Stimulated activated CD8-positive, alpha-beta memory T cell treated with anti-CD3 and anti-CD28 coated beads, Interleukin-7, amount 100 ng/mL, for 48 hours (primary cell): Measurements from ENCODE around the gene COL5A1.
"Not testable (repeated sequence)": the region's sequence is repeated elsewhere in the genome, so short reads cannot be mapped to it uniquely, and the experiment has no call there.

Experiments used
- DNase-seq, 2 donors: peaks; one replicate each; pipeline ENCODE4 v3.0.0-alpha.2; 2020; ENCODE audit warnings: low read depth in 1 of 2; ENCODE audit errors: extremely low read depth in 1 of 2

The COL5A1 gene

DNA sequence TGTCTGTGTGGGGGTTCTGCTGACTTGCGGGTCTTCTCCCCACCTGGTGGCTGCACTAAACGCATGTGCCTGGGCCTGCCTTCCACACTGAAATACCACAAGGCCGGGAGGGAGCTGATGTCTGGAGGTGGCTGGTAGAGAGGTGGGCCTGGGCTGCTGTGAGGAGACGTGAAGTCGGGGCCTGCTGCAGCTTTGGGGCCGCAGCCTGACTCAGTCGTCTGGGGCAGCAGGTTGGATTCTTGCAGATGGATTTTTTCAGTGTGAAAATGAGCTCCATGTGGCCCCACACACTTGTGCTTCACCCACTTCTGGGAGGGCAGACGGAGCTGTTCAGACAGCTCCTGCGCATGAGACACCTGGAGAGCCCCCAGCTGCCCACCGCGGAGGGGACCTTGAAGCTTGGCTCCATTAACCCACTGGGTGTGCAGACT is 29.3 kb downstream of the COL5A1 start:
- no peak for DNase-seq

DNA sequence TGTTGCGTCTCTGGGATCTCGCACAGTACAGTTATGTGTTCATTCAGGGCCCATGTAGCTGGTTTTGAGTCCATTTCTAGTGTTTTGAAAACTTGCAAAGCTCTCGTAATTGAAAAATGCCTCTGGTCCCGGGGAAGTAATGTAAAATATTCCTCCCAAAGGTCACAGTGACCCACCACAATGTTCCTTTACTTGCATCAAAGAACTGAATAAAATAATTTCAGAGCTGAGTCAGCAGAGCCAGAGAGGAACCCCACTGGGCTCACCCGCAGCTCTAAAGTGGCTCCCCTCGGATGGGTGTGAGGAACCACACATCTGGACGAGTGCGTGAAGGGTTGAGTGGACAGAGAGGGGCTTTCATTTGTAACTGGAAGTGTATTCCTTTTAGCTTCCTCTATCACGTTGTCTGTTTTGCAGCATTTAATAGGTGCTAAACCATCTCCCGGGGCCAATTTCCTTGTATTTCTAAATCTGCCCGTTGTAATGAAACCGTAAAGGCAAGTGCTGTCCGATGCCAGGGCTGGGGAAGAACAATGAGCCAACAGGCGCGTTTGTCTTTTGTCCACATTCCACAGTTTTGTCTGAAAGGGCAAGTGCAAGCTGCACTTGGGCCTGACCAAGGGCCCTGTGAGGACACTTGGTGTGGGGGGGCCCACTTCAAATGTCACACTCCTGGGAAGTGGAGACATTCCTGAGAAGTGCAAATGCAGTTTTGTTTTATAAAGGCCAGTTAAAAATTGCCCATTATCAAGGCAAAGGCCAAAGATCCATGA is 29.9 kb downstream of the COL5A1 start:
- DNase-seq, result no peak

DNA sequence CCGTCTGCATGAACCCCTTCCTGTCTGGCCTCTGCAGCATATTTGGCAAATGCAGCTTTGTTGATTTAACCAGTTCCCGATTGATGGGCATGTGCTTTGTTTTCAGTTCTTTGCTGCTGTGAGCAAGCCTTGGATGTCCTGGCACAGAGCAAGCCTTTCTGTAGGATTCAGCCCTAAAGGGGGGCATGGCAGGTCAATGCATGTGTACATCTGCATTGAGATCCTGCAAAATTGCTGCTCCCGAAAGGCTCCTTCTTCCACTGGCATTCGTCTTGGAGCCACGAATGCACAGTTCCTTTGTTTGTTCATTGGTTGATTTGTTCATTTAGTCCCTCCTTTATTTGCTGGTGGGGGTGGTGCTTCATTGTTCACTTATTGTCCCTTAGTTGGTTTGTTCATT is 34.8 kb downstream of the COL5A1 start:
- no peak for DNase-seq

DNA sequence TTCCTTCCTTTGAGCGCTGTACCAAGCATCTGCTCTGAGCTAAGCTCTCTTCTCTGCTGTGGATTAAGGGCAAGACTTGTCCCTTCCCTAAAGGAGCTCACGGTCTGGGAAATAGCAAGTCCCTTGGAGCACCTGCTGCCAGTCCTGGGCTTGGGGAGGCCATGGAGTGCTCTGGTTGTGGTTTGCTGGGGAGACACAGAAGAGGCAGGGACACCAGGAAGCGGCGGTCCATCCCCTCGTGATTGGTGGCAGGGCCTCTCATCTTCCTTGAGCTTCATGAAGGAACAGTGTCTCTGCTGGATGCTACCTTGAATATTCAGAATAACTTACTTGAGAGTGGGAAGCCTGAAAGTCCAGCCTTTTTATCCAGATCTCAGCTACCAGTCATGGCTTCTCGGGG is 35.3 kb downstream of the COL5A1 start:
- no peak for DNase-seq

DNA sequence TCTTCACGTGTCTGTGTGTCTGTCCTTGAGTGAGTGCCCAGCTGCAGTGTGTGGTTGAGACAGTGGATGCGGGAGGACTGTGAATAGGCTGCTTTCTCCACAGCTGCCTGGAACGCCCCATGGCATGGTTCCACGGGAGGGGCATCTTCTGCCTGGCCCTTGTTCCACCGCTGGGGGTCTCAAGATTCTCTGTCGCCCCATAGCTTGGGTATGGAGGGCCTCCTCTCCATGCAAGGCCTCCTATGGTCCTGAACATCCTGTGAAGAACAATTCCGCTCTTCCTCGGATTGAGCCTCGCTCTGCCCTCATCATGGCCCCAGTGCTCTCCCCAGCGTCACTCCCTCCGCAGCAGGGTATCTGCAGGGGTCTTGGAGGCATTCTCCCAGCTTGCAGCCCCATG is 36.1 kb downstream of the COL5A1 start:
- no peak for DNase-seq

DNA sequence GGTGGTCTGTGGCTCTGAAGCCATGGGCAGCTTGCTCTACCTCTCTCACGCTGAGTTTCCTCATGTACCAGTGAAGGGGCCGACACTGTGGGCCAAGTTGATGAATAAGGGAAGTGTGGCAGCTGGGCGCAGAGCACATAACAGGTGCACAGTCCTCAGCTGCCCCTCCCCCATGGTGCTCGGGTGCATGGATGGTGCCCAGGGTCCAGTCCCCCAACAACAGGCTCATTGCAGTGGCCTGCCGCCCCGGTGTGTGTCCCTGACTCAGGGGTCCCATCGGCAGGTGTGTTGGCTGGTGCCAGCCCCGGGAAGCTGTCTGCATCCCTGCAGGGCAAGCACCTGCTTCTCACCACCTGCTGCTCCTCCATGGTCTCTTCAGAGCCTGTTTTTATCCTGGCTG is 36.6 kb downstream of the COL5A1 start:
- DNase-seq, result no peak

DNA sequence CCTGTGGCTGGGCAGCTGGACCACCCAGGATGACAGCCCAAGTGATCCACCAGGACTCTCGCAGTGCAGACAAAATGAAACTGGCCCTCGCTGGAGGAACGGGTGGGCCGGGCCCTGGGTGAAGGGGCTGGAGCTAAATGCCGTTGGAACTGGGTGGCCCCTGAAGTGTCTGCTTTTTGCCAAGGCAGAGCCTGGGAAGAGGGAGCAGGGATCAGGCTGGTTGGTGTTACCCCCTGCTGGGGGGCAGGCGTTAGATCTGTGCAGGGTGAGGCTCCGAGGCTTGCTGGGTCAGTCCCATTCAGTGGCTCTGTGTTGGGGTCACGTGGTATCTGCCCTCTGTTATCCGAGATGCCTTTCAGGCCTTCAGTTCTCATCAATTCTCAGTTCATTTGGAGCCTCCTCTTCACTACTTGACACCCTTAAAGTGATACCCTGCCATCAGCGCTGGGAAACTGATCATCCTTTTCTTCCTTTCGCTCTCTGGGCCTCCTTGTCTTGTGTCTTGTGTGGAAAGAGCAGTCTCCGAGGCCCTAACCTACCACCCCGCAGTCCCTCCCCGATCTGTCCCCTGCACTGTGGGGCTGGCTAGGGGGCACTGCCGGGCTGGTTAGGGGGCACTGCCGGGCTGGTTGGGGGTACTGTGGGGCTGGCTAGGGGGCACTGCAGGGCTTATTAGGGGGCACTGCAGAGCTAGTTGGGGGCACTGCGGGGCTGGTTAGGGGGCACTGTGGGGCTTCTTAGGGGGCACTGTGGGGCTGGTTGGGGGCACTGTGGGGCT is 37.3 kb downstream of the COL5A1 start:
- DNase-seq, result no peak

DNA sequence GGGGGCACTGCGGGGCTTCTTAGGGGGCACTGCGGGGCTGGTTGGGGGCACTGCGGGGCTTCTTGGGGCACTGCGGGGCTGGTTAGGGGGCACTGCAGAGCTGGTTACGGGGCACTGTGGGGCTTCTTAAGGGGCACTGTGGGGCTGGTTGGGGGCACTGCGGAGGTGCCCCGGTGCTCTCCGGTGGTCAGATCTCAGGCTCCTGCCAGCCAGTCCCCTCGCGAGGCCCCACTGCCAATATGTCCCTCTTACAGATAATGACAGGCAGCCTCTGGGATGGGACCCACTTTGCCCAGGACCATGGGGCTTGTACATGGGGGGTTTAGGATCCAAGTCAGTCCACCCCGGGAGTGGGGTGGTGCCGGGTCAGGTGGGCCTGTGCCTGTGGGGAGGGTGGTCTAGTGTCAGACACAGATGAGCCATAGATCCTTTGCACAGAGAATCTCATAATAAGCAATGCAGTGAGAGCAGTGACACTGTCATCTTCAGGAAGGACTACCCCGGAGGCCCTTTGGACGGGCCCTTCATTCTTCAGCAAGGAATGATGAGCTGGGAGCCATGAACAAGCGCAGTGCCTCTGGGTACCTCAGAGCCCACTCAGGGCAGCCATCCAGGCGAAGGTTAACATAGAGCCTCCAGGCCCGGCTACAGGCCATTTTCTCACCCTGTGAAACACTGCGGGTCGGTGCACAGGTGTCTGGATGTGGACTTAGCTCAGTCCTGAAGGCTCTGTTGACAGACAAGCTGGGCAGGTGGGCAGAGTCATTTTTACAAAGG is 38.2 kb downstream of the COL5A1 start:
- DNase-seq, result no peak

DNA sequence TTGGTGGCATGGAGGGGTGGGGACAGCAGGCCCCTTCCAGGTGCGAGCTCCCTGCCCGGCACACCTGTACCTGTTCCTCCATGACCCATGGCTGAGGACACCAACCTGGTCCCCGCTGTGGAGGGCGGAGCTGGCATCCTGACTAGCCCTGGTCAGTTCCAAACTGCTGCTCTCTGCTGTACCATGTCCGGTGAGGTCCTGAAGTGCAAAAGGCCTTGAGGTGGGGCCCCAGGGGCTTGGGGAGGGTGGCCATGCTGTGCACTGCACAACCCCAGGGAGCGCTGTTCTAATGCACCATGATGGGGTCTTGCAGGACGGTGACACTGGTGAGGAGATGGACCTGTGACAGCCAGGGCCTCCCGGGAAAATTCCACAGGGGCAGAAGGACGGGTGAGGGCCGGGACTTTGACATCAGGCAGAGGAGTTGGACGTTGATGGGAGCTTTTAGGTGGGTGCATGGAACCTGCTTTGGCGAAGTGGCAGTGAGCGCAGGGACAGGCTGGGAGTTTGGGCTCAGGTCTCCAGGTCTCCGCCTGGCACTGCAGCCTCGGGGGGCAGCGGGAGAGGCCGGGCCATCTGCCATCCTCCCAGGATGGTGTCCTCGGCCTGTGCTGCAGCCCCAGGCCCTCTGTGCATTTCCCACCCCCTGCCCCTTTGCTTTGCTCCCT is 38.9 kb downstream of the COL5A1 start:
- no peak for DNase-seq

DNA sequence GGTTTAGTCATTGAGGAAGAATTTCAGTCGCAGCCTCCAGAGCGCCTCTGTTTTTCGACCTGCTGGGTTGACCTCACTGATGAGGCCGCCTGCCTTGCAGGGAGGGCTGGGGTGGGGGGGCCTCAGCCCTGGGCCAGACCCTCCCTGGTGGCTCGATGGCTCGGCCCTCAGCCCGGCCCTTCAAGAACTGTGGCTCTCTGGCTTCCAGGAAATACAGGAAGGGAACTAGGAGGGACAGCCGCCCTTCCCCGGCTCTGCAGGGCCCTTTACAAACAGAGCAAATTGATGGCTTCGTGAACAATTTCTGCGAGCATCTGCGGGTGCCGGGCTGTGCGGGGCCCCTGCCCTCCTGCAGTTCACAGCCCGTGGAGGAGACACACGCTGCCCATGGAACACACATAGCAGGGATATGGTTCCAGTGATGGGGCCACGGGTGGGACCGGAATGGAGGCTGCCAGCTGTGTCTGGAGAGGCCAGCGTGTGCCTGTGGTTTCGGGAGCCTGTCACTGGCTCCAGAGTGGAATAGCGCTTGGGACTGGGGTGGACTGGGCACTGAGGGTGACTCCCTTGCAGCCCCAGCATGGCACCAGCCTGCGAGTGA is 39.6 kb downstream of the COL5A1 start:
- no peak for DNase-seq

DNA sequence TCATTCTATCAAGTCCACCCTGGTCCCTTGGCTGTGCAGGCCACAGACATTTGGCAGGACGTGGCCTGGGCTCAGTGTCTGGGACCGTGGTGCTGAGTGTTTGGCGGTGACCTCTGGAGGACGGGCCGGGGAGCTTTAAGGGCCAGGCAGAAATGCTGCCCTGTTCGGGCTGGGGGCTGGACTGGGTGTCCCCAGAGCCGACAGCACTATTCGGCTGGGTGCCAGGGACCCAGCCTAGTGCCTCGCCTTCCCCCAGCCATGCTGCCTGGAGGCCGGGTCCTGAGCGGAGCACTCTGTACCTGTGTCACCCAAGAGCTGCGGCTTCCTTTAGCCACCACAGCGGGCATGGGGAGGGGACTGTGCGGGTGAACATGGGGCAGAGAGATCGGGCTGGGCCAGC is 40.4 kb downstream of the COL5A1 start:
- no peak for DNase-seq

DNA sequence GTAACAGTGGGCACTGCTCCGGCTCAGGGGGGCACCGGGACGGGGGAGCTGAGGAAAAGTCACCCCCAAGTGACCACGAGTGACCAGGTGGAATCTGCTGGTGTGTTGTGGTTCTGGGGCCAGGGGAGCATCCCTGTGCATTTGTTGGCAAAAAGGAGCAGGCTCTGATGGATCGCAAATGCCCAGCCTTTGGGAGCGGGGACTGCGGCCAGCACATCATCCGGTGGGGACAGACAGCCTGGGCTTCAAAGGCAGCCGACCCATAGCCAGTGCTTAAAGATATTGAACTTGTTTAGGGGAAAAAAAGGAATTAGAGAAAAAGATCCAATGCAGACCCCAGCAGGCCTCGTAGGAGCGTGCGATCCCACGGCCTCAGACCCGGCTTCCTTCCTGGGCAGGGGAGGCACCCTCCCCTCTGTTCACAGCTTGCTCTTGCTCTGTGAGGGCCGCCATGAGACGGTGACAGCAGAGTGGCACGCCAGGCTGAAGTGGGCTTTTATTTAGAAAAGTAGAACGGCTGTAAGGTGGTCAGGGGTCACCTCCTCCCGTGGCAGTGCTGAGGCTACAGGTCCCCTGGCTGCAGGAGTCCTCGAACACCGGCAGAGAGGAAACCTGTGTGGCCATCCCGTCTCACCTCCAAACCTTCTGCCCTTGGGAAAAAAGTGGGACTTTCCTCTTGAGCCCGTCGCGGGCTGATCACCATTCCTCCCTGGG is 41.2 kb downstream of the COL5A1 start:
- no peak for DNase-seq

DNA sequence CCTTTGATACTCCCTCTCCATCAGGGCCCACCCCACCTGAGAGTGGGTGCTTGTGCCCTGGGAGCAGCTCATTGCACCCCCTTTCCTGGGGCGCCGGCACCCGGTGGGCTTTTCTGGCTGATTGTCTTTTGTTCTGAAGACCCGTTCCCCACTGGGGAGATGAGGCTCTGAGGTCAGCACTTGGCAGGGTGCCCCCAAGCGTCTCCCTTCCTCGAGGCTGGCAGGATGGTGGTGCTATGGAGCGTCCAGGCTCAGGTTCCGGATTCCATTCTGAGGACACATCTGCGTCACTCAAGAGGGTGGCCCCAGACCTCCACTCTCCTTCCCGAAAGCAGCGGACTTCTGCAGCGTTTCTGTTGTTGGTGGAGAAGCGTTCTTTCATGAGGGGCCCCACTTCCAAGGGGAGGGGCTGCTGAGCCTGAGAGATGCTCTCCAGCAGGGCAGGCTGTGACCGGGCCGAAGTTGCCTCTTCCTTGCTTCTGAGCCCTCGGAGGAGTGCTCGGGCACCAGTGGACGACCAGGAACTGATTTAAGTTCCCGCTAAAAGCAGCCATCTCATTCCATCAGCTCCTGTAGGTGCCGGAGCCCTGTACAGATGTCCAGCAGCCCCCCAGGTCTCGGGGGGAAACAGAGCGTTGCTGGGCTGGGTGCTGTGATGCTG is 42.2 kb downstream of the COL5A1 start:
- DNase-seq, result no peak

DNA sequence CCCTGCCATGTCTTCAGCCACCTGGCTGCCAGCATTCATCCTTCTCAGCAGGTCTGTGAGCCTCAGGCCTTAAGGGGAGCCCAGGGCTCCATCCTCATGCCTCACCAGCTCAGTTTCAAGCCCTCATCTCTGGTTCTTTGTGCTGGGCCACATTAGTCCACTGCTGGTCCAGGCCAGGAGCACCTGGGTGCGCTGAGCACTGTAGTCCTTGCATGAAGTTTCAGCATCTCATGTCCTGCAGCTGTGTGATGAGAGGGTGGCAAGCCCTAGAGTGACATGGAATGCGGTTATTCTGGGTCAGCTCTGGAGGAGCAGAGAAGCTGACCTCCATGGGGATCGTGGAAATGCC is 42.7 kb downstream of the COL5A1 start:
- DNase-seq, result no peak

DNA sequence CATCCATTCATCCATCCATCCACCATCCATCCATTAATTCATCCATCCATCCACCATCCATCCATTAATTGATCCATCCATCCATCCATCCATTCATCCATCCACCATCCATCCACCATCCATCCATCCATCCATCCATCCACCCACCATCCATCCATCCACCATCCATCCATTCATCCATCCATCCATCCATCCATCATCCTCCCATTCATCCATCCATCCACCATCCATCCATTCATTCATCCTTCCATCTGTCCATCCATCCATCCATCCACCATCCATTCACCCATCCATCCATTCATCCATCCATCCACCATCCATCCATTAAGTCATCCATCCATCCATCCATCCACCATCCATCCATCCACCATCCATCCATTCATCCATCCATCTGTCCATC is 43.3 kb downstream of the COL5A1 start:
- not testable (repeated sequence) for DNase-seq

DNA sequence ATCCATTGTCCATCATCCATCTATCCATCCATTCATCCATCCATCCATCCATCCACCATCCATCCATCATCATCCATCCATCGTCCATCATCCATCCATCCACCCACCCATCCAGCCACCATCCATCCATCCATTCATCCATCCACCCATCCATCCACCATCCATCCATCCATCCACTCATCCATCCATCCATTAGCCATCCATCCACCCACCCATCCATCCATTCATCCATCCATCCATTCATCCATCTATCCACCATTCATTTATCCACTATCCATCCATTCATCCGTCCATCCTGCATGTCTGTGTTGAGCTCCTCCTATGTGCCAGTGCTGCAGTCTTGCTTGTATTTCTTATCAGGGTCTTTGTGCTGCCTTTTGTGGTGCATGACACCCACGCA is 44.2 kb downstream of the COL5A1 start:
- no peak for DNase-seq

DNA sequence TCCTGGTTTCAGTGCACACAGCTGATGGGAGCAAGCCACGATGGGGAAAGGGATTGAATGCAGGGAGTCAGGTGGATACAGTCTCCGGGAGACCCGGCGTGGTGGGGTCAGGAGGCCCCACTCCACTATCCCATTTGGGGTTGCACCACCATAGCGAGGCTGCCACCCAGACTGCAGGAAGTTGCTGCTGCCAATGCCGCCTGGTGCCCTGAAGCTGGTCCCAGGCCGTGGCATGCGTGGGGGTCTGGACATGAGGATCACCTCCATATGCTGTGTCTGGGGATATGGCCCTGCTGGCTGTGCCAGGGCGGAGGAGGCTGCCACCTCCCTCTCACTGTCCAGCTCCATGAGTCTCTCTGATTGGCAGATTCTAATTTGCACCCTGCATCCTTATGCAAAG is 45.3 kb downstream of the COL5A1 start:
- no peak for DNase-seq

DNA sequence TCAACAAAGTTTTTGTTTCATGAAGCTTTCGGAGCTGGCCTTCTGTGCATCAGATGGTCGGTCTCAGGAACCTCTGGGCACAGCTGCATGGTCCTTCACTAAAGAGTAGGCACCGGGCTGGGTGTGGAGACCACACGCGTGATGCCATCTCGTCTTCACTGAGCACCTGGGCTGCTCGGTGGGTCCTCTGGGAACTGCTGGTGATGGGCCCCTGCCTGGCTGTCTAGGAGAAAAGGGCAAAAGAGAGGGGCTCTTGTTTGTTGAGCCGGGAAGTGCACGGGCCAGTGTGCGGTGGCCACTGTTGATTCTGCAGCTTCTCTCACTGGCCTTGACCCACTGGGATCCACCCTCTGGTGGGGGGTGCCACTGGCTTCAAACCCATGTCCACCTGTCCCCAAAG is 46.0 kb downstream of the COL5A1 start:
- DNase-seq, result no peak

DNA sequence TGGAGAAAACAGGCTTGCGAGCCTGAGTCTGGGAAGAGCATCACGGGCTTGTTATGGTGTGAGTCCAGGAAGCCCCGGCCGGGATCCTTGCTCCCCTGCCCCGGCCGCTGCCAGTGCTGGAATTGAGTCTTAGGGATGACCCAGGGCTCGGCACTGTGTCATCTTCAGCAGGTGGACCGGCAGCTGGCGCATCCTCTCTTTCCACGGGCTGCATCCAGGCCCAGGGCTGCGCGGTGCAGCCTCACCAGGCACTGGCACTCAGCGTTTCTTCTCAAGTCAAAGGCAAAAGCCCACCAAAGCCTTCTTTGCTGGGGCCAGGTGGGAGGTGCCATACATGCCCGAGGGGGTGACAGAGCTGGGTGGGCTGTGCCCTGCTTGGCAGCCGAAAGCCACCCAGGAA is 46.6 kb downstream of the COL5A1 start:
- no peak for DNase-seq
